Measurements from ENCODE around the gene CIC.

DNA sequence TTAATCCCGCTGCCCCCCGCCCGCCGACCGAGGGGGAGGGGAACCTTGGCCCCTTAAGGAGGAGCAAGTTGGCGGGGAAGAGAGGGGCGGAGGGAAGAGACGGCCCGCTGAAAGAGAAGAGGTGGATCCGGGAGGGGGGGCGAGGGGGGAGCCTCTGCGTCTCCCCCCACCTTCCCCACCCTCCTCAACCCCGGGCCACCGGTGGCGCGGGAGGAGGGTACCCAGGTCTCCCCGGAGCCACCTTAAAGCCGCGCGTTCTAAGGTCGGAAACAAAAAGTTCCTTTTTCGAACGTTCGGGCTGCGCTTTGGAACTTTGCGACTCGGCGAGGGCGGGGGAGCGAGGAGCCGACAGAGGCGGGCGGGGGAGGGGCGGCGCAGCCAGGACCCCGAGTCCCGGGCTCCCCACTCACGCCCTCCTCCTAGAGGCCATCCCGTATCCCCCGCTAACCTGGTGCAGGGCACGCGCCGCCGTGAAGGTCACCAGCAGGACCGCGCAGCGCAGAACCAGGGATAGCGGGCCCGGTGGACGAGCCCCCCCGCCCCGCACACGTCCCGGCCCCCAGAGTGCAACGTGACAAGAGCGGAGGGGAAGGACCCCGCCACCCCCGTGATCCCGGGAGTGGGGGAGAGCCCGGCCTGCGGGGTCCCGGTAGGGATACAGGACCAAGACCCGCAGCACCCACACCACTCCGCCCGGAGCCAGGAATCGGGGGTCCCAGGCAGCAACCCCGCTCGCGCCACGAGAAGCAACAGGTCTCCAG, 14.8 kb upstream of the CIC start:
- TF ChIP-seq, protein P1, sequence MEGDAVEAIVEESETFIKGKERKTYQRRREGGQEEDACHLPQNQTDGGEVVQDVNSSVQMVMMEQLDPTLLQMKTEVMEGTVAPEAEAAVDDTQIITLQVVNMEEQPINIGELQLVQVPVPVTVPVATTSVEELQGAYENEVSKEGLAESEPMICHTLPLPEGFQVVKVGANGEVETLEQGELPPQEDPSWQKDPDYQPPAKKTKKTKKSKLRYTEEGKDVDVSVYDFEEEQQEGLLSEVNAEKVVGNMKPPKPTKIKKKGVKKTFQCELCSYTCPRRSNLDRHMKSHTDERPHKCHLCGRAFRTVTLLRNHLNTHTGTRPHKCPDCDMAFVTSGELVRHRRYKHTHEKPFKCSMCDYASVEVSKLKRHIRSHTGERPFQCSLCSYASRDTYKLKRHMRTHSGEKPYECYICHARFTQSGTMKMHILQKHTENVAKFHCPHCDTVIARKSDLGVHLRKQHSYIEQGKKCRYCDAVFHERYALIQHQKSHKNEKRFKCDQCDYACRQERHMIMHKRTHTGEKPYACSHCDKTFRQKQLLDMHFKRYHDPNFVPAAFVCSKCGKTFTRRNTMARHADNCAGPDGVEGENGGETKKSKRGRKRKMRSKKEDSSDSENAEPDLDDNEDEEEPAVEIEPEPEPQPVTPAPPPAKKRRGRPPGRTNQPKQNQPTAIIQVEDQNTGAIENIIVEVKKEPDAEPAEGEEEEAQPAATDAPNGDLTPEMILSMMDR (IDR thresholded peaks at IDR 0.05) = peak in 1 of 6 experiments; percentile 6
- peak in 1 of 2 donors; percentile 14 for TF ChIP-seq POLR2A (IDR thresholded peaks at IDR 0.05)
